GM19455 (cell line): ENCODE measurements around the gene GPX7.

Experiments used
- ATAC-seq: cut with Tn5 transposase; IDR thresholded peaks from one replicate; pipeline ENCODE4 v1.9.1; 2021; ENCODE audit not compliant: unreplicated experiment

The GPX7 gene

DNA sequence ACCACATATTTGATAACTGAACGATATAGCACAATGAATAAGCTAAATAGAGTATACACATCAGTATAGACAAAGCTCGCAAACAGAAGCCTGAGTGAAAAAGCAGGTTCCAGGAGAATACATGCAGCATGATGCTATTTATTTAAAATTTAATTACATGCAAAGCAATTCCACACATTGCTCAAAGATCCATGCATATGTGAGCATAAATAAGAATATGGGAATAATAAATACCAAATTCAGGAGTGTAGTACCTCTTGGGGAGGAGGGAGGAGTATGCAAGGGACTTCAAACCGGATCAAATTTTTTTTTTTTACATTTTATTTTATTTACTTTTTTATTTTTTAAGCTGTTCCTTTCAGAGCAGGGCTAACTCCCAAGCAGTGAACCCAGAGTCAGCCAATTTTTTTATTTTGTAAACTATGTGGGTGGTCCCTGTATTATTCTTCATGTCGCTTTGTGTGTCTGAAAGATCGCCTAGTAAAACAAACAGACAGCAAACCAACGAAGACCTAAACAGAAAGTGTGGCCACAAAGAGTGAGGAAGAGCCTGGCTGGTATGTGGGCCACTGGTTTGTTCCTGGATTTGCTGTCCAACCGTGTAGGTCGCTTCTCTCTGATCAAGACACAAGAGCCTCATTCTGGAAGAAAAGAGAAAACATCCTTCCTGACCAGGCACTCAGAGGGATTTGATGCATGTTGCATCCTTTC, 26.6 kb downstream of the GPX7 start:
- ATAC-seq, result no peak

DNA sequence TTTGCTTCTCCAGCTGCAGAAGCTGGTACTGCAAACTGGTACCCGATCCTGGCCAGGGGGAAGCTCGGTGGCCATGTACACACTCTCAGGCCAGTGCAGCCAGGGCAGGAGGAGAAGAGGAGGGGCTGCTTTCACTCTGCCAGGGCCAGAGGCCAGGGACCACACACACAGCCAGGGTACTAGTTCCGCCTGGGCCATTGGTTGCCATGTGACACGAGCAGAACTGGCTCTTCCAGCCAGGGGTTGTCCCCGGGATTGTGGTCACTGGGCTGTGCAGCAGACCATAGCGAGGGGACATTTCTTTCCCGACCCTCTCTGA, 27.1 kb downstream of the GPX7 start:
- ATAC-seq, result no peak

DNA sequence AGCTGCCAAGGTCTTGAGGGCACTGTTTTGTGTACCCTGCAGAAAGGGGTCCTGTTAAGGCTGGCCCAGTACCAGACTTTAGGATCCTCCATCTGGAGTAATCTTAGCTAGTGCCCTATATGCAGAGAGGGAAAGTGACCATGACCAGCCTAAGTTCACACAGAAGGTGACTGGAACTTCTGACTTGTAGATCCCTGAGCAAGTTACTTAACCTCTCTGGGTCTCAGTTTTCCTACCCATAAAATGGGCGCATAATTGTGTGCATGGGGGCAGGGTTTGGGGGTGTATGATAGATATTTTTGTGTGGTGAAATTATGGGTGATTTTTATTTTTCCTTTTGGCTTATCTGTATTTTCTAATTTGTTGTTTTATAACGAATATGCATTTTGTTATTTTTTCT, 27.5 kb downstream of the GPX7 start:
- no peak for ATAC-seq

DNA sequence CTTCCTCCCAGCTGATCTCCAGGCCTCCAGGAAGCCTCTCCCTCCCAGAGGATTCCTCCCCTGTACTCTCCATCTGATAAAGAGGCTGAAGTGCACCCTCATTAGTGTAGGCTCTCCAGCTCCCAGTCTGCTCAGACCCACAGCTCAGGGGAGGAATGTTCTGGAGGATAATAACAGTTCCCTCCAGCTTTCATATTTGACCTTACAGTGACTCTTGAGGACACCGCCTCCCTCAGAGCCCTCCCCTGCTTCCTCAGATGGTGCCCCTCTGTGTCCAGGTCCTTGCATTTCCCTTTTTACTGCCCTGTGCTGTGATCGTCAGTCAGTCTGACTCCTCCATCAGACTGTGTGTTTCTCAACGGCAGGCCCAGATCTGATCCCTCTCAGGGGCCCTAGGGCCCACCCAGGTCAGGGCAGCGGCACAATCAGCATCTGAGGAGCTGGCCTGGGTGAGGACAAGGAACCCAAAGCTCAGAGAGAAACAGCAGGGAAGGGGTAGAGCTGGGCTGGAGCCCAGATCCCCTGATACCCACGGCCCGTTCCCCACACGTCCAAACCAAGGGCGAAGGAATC, 29.7 kb downstream of the GPX7 start:
- ATAC-seq, result no peak

DNA sequence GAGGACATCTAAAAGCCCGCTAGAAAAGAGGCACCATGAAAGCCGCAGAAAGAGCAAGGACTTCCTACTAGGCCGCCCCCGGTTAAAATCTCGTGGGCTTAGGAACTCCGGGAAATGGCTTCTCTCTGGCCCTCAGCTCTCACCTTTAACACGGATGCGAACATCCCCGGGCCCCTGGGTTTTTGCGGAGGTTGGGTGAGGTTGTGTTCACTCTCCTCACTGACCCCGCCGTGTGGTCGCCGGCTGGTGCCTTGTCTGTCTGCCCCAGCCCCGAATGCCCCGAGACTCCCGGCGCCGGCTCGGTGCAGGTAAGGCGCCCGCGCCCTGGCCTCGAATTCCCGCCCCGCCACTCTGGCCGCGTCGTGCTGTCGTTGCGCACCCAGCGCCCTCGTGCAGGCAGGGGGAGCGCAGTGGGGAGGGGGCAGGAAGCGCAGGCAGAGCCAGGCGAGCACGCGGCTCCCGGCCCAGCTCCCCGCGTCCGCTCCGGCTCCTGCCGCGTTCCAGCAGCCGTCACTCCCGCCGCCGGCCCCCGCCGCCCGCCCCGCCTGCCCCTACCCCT, 30.6 kb downstream of the GPX7 start, which contains the start of gene SHISAL2A:
TSS of gene SHISAL2A (plus strand) at position 437 of the 559 bp plus-strand sequence. CDS start 326 bp downstream, outside the sequence.
- no peak for ATAC-seq

DNA sequence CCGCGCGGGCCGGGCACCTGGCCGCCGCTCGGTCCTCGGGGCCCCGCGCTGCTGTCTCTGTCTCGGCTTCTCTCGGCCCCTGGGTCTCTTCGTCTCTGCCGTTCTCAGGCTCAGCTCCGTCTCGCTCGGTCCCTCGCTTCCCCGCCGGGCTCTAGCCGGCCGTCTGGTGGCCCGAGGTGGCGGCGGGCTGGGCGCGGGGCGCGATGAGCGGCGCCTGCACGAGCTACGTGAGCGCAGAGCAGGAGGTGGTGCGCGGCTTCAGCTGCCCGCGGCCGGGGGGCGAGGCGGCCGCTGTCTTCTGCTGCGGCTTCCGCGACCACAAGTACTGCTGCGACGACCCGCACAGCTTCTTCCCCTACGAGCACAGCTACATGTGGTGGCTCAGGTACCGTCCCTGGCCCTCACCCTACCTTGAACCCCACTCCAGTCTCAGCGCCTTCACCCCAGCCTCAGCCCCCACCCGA, 31.2 kb downstream of the GPX7 start:
- no peak for ATAC-seq

DNA sequence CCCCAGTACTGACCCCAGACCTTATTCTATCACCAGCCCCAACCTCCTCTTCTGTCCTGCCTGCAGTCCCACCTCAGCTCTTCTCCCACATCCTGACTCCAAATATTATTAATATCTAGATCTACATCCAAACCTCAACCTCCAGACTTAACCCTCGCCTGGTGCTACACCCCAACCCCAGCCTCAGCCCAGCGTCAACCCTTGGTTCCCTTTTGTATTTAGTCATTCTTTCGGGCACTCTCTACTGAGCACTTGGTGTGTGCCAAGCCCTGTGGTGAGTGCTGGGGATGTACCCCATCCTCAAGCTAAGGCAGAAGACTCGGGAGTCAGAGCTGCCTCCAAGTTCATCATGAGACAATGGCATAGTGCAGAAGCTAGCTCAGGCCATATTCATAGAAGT, 31.9 kb downstream of the GPX7 start:
- ATAC-seq, result no peak

DNA sequence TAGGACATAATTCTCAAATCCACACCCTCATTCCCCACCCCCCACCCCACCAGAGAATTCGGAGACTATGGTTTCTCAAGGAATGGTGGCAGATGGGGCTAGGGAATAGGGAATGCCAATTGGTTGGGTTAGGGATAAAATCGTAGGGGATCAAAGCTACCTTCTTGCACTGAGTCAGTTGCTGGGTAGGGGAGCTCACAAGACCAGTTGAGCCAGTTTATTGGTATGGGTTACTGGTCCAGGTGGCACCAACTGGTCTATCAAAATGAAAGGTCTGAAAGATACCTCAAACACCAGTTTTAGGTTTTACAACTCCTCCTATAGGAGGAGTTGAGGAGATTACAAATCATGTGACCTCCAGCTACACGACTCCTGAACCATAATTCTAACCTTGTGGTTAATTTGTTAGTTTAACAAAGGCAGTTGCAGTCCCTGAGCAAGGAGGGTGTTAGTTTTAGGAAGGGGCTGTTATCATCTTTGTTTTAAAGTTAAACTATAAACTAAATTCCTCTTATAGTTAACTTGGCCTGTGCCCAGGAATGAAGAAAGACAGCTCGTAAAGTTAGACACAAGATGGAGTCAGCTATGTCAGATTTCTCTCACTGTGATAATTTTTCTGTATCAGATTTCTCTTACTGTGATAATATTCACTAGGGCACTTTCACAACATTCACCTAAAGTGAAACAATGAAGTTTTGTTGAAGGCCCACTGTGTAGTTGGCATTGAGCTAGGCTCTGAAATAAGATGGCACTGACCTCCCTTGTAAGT, 33.3 kb downstream of the GPX7 start:
- no peak for ATAC-seq

DNA sequence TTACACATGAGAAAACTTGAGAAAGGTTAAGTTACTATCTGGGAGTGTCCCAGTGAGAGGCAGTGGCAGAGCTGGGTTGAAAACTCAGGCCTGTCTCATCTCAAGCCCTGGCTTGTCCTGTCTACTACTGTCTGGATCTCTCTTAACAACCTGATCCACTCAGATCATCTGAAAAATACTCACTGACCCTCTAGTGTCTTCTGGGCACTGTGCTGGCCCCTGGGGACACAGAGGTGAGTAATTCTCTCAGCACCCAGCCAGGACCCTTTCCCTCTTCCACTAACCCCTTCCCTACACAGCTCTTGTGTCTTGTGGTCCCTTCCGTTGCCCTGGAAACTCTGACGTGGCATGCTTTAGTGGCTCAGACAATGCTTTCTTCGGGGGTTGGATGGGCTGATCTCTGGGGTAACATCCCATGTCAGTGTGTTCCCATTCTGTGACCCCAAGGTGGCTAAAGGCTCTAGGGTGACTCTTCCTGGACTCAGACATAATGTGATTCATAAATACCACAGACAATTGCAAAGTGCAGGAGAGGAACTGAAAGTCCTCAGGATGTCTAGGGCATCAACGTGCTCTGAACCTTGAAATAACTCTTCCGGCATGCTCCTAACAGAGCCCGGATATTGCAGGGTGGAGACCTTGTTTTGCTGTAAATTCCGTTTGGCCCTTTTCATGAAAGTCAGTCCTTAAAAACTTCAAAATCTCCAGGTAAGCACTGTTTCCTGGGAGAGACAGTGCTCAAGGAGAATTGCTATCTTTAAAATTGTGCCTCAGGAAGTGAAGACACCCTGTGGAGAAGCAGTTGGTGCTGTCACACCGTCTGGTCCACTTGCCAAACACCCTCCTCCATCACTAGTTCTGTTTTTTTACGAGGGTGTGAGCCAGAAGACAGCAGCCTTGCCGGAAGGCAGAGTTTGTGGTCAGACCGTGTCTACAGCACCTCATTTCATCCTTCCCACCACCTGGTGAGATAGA, 34.8 kb downstream of the GPX7 start:
- peak; percentile 75 for ATAC-seq

DNA sequence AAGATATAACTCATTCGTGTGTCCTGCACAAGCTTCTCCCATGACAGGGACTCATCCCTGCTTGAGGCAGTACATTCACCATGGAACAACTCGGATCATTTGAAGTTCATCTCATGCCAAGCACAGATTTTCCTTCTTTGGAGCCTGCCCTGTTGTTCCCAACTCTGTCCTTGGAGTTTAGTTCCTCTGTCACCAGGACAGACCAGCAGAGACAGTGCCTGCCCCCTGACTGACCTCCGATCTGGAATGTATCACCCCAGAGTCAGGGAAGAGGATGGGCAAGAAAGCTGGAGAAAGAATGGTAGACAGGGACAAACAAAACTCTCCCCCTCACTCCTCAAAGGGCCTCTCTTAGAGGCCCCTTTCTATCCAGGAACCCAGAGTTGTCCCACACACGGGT, 35.8 kb downstream of the GPX7 start:
- no peak for ATAC-seq

DNA sequence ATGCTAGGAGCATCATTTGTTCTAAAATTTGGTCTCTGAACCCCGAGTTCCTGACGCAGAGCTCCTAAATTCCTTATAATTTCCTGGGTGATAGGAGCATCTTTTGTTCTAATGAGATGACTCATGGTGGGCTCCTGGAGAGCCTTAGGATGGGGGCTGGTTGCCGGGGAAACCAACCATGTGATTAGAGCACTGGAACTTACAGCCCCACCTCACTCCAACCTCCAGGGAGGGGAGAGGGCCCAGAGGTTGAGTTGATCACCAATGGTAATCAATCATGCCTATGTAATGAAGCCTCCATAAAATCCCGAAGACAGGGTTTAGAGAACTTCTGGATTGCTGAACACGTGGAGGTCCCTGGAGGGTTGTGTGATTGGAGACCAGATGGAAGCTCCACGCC, 38.5 kb downstream of the GPX7 start:
- no peak for ATAC-seq

DNA sequence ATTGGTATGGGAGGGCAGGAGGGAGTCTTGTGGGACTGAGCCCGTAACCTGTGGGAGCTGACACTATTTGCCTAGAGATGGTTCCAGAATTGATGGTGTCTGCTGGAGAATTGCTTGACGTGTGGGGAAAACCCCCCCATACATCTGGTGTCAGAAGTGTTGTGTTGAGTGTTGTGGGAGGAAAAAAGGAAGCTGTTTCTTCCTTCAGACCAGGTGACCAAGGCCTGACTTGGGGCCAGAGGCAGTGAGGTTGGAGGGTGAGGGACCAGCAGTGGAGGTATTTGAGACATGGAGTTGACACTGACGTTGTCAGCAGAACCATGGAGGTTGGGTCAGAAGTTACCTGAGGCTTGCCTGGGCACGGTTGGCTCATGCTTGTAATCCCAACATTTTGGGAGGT, 39.1 kb downstream of the GPX7 start:
- ATAC-seq, result no peak

DNA sequence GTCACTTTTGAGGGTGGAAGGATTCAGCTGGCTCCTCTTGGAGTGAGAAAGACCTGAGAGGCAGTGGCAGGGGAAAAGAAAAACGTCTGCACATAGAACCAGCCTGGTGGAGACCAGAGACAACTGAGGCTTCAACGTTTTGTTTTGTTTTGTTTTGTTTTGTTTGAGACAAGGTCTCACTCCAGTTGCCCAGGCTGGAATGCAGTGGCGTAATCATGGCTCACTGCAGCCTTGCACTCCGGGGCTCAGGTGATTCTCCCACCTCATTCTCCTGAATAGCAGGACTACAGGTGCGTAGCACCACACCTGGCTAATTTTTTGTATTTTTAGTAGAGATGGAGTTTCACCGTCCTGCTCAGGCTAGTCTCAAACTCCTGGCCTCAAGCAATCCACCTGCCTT, 43.1 kb downstream of the GPX7 start:
- ATAC-seq, result no peak

DNA sequence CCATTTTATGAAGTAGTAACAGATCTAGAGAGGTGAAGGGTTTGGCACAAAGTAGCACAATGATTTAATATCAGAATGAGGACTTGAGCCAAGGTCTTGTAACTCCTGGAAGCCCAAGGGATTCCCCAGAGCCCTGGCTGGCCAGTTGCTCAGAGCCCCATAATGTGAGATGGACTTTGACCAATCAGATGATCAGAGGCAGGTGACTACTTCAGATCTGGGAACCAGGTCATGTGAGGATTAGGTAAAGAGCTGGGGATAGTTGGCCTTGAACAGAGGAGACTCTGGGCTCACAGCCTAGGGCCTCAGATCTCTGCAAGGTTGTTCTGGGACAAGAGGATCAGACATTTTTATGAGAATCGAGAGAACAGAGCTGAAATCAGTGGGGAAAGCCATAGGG, 49.7 kb downstream of the GPX7 start:
- ATAC-seq, result no peak

DNA sequence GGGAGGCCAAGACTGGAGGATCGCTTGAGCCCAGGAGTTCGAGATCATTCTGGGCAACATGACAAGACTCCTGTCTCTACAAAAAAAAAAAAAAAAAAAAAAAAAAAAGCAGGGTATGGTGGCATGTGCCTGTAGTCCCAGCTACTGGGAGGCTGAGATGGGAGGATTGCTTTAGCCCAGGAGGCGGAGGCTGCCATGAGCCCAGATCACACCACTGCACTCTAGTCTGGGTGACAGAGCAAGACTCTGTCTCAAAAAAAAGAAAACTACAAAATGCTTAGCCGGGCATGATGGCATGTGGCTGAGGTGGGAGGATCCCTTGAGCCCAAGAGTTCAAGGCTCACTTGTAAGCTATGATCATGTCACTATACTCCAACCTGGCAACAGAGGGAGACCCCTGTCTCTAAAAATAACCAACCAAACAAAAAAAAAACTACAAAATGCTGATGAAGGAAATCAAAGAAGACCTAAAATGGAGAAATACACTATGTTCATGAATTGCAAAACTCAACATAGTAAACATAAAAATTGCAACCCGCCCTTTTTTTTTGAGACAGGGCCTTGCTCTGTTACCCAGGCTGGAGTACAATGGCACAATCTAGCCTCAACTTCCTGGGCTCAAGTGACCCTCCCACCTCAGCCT, 51.2 kb downstream of the GPX7 start:
- ATAC-seq, result no peak

DNA sequence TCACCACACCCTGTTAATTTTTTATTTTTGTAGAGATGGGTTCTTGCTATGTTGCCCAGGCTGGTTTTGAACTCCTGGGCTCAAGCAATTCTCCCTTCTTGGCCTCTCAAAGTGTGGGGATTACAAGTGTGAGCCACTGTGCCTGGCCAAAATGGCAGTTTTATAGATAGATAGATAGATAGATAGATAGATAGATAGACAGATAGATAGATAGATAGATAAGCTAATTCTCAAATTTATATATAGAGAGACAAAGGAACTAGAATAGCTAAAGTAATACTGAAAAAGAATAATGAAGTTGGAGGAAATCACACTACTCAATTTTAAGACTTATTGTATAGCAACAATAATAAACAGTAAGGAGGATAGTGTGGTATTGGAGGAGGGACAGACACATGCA, 51.9 kb downstream of the GPX7 start:
- ATAC-seq, result no peak

DNA sequence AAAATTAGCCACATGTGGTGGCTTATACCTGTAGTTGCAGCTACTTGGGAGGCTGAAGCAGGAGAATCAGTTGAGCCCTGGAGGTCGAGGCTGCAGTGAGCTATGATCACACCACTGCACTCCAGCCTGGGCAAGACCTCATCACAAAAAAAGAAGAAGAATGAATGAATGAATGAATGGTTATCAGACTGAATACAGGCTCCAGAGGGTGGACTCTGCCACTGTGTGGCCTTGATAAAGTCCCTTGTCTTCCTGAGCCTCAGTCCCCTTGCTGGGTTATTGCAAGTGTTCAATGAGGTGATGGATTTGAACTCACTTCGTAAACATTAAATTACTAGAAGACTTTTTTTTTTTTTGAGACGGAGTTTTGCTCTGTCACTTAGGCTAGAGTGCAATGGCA, 55.5 kb downstream of the GPX7 start:
- ATAC-seq, result no peak
